GM12891 (cell line): ENCODE data around the gene DNER.
A peak's percentile ranks its signal among the peaks of the same experiment; 100 is the strongest.

Experiments
- DNase-seq: peaks from one replicate; pipeline ENCODE4 v3.0.0; 2011; ENCODE audit warnings: low spot score; ENCODE audit not compliant: insufficient read length
- FAIRE-seq: peaks from 2 replicates; lab custom pipeline; 2011; peaks lifted over from hg19 to GRCh38; lab: Jason Lieb, UNC
- PAX5 ChIP-seq: IDR thresholded peaks from 2 replicates; pipeline ENCODE4 v1.6.1; 2011; ENCODE audit warnings: low read length, moderate library complexity, mild to moderate bottlenecking; ENCODE audit not compliant: insufficient read depth, severe bottlenecking
- POLR2A ChIP-seq: IDR thresholded peaks from 2 replicates; pipeline ENCODE4 v1.6.1; 2011; ENCODE audit warnings: low read depth, low read length, control low read depth
- POLR2AphosphoS5 ChIP-seq: IDR thresholded peaks from 2 replicates; pipeline ENCODE4 v1.6.1; 2011; ENCODE audit warnings: low read depth, low read length, control low read depth
- POU2F2 ChIP-seq: IDR thresholded peaks from 2 replicates; pipeline ENCODE4 v1.6.1; 2011; ENCODE audit warnings: low read depth, mild to moderate bottlenecking, control low read depth, low read length, moderate library complexity
- SPI1 ChIP-seq: IDR thresholded peaks from 2 replicates; pipeline ENCODE4 v1.6.1; 2011; ENCODE audit warnings: low read depth, low read length, control low read depth
- TAF1 ChIP-seq: IDR thresholded peaks from 2 replicates; pipeline ENCODE4 v1.6.1; 2011; ENCODE audit warnings: low read depth, low read length, control low read depth

DNER gene

GRCh38 chr2:229674830-229675530 lies 39.4 kb downstream of the DNER start:
- DNase-seq, result no peak
- no peak for TF ChIP-seq POLR2AphosphoS5
- TF ChIP-seq PAX5, result no peak
- no peak for TF ChIP-seq SPI1
- TF ChIP-seq POLR2A, result no peak
- TF ChIP-seq TAF1, result no peak
- TF ChIP-seq POU2F2, result no peak
- no peak for FAIRE-seq

GRCh38 chr2:229673676-229674075 lies 40.7 kb downstream of the DNER start:
- DNase-seq (no peak), FAIRE-seq (no peak)
- TF ChIP-seq TAF1 (no peak), SPI1 (no peak), POLR2AphosphoS5 (no peak), POLR2A (no peak), PAX5 (no peak), POU2F2 (no peak)

GRCh38 chr2:229672021-229672420 lies 42.3 kb downstream of the DNER start:
- FAIRE-seq (no peak), DNase-seq (no peak)
- TF ChIP-seq TAF1 (no peak), POLR2AphosphoS5 (no peak), SPI1 (no peak), POLR2A (no peak), PAX5 (no peak), POU2F2 (no peak)

- no peak for DNase-seq
- FAIRE-seq, result no peak
- no peak for TF ChIP-seq TAF1
- no peak for TF ChIP-seq POLR2AphosphoS5
Measured at GRCh38 chr2:229669841-229670240, 44.5 kb downstream of the DNER start.

GRCh38 chr2:229666811-229667210 lies 47.5 kb downstream of the DNER start:
- TF ChIP-seq PAX5 (no peak), POLR2A (no peak)
- no peak for FAIRE-seq
- no peak for DNase-seq

GRCh38 chr2:229665158-229665557 lies 49.2 kb downstream of the DNER start:
- FAIRE-seq (no peak), DNase-seq (no peak)
- no peak for TF ChIP-seq PAX5
- no peak for TF ChIP-seq POU2F2
- TF ChIP-seq SPI1, result no peak
- no peak for TF ChIP-seq TAF1
- TF ChIP-seq POLR2AphosphoS5, result no peak
- TF ChIP-seq POLR2A, result no peak

- TF ChIP-seq PAX5 (no peak), POLR2A (no peak), POU2F2 (no peak), POLR2AphosphoS5 (no peak), TAF1 (no peak), SPI1 (no peak)
- FAIRE-seq, result no peak
- no peak for DNase-seq
Measured at GRCh38 chr2:229661478-229661877, 52.9 kb downstream of the DNER start.

- no peak for FAIRE-seq
- no peak for DNase-seq
- TF ChIP-seq POLR2AphosphoS5 (no peak), PAX5 (no peak), TAF1 (no peak), SPI1 (no peak), POLR2A (no peak)
Measured at GRCh38 chr2:229660951-229661350, 53.4 kb downstream of the DNER start.

GRCh38 chr2:229660391-229660790 lies 54.0 kb downstream of the DNER start:
- FAIRE-seq (no peak), DNase-seq (no peak)
- 0 out of 2 replicates have a peak, but pooled peaks have one; percentile 2 for TF ChIP-seq SPI1
- TF ChIP-seq PAX5, result no peak

- DNase-seq (no peak), FAIRE-seq (no peak)
- no peak for TF ChIP-seq POLR2A
- TF ChIP-seq POLR2AphosphoS5, result no peak
- no peak for TF ChIP-seq POU2F2
- TF ChIP-seq PAX5, result no peak
- no peak for TF ChIP-seq TAF1
Measured at GRCh38 chr2:229658004-229658403, 56.4 kb downstream of the DNER start.
